Coronary artery (tissue), 2 donors: ENCODE results near the gene PSPH.
"Not testable (repeated sequence)": the region's sequence is repeated elsewhere in the genome, so short reads cannot be mapped to it uniquely, and the experiment has no call there.

Experiments used
- DNase-seq: peaks from one replicate; pipeline ENCODE4 v3.0.0-alpha.2; 2017; ENCODE audit warnings: low spot score
- H3K27ac ChIP-seq, 2 donors: fragments of 200-600 bp; sonication (generic); one replicate each; pipeline ENCODE4 v1.5.1; 2016 to 2019
- H3K4me3 ChIP-seq: fragments of 200-600 bp; sonication (generic); 2 replicates; pipeline ENCODE4 v1.5.1; 2016; ENCODE audit warnings: mild to moderate bottlenecking, moderate library complexity
- TF ChIP-seq, protein P1 (sequence below): fragments of 200-600 bp; sonication (generic); IDR thresholded peaks from one replicate; pipeline ENCODE4 v1.5.1; 2019; ENCODE audit warnings: antibody characterized with exemption

Gene PSPH

DNA sequence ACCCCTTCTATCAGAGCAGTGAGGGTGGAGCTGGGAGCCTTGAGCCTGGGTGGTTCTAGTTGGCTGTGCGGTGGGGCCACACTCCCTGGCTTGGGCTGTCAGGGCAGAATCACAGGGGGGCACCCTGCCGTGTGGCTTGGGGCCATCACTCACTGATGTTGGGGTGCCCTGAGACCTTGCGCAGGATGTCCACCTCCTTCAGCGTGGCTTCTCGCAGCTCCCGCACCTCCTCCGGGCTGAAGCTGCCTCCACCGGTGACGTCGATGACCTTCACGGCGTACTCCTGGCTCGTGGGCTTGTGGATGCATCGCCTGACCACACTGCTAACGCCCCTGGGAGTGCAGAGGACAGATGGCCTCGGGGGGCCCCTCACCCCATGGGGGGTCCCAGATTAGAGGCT, 36.2 kb upstream of the PSPH start:
- Histone ChIP-seq H3K27ac (no peak overlapping the region), H3K4me3 (no peak overlapping the region)
- TF ChIP-seq, protein P1, sequence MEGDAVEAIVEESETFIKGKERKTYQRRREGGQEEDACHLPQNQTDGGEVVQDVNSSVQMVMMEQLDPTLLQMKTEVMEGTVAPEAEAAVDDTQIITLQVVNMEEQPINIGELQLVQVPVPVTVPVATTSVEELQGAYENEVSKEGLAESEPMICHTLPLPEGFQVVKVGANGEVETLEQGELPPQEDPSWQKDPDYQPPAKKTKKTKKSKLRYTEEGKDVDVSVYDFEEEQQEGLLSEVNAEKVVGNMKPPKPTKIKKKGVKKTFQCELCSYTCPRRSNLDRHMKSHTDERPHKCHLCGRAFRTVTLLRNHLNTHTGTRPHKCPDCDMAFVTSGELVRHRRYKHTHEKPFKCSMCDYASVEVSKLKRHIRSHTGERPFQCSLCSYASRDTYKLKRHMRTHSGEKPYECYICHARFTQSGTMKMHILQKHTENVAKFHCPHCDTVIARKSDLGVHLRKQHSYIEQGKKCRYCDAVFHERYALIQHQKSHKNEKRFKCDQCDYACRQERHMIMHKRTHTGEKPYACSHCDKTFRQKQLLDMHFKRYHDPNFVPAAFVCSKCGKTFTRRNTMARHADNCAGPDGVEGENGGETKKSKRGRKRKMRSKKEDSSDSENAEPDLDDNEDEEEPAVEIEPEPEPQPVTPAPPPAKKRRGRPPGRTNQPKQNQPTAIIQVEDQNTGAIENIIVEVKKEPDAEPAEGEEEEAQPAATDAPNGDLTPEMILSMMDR = no peak
- DNase-seq = no peak

DNA sequence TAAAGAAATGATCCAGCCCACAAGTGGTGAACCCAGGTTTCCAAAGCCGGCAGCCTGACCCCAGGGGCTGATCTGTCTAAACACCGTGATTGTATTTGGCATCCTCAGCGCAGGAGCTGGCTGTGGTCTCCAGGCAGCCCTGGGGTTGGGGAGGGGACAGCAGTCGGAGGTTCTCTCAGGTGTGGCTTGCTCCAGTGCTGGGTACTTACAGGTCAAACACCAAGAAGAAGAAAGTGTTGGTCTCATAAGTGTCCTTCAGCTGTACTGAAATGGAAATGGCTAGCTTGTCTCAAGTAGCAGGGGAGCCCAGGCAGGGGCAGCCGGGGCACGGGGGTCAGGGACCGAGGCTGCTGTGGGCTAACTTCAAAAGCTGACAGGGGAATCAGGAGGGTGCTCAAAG, 35.5 kb upstream of the PSPH start:
- H3K4me3 ChIP-seq = no peak overlapping the region
- DNase-seq = no peak
- H3K27ac ChIP-seq = no peak overlapping the region
- TF ChIP-seq, protein P1 = no peak

DNA sequence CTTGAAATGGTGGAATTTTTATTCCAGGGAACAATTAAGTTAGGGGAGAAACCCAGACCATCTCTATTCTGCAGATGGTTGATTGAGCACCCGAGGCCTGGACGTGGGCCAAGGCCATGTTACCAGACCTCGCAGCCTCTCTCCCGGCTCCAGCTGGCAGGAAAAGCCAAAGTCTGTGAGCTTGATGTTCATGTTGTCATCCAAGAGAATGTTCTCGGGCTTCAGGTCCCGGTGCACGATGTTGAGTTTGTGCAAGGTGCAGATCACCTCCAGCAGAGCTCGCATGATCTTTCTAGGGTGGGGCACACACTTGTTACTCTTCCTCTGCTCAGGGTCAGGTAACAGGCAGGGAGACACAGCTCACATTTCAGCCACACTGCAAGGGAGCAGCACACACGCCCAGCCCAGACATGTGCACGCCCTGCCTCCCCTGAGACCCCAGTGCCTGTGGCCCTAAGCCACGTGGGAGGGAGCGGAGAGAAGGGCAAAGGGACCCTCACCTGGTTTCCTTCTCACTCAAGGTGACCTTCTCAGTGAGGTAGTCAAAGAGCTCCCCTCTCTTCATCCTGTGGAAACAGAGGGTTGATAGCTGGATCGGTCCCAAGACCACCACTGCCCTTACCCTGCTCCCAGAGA, 32.0 kb upstream of the PSPH start:
- no peak for DNase-seq
- Histone ChIP-seq H3K4me3 (no peak overlapping the region), H3K27ac (peak overlapping the region; percentile 0 to 39)
- TF ChIP-seq, protein P1 = no peak

DNA sequence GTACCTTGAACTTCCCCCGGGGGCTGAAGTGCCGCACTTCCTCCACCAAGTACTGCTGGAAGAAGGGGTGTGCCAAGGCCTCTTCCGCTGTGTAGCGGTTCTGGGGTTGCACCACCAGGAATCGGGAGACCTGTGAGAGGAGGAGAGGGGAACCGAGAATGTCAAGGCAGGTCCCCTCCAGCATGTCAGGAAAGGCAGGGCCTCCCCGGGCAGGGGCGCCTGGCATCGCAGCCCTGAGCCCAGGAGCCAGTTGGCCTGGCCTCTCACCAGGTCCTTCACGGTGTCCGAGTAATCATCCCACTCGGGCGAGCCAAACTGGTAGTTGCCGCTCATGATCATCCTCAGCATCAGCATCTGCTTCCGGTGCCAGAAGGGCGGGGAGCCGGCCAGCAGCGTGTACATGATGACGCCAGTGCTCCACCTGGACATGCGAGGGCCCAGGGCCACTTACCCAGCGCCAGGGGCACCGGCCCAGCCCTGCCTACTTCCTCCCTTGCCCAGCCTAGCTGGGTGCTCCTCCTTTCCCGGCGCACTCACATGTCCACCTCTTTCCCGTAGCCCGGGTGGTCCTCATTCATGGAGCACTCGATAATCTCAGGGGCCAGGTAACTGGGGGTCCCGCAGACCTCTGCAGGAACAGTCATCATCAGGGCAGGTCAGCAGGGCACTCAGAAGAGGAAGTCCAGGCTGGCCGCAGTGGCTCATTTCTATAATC, 30.5 kb upstream of the PSPH start:
- no peak for DNase-seq
- Histone ChIP-seq H3K27ac (no peak overlapping the region), H3K4me3 (no peak overlapping the region)
- TF ChIP-seq, protein P1 = no peak

DNA sequence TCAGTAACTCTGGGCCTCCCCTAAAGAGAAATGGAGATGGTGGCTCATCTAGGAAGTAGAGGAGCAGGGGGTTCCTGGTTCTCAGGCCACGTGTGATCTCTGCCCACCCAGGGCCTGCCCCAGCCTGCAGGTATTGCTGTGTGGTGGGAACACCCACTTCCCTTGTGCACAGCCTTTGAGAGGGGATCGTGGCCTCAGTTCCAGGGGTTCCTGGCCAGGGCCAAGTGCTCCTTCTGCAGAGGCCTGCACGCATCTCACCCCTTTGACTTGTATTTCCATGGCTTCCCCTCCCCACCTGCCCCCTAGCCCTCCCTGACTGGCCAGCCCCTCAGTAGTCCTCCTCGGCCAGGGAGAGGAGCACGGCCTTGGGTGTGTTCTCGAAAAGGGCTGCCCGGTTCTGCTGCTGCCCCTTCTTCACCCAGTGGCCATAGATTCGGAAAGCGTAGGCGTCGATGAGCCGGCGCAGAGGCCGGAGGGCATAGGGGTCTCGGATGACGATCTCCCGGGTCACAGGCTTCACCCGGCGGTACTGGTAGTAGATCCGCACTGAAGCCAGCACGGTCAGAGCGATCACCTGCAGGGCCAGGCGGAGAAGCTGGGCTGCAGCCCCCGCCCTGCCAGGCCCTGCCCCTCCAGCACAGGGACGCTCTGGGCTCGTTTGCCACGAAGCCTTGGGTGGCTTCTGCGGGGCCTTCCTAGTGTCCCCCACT, 29.6 kb upstream of the PSPH start:
- not testable (repeated sequence) for H3K4me3 ChIP-seq, DNase-seq
- H3K27ac ChIP-seq = peak overlapping the region; percentile 61 to 87

DNA sequence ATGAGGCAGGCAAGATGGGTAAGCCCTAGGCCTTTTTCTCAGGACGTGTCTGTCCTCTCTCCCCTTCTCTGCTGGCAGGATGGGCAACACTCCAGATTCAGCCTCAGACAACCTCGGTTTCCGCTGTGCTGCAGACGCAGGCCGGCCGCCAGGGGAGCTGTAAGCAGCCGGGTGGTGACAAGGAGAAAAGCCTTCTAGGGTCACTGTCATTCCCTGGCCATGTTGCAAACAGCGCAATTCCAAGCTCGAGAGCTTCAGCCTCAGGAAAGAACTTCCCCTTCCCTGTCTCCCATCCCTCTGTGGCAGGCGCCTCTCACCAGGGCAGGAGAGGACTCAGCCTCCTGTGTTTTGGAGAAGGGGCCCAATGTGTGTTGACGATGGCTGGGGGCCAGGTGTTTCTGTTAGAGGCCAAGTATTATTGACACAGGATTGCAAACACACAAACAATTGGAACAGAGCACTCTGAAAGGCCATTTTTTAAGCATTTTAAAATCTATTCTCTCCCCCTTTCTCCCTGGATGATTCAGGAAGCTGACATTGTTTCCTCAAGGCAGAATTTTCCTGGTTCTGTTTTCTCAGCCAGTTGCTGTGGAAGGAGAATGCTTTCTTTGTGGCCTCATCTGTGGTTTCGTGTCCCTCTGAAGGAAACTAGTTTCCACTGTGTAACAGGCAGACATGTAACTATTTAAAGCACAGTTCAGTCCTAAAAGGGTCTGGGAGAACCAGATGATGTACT, 28.4 kb upstream of the PSPH start:
- Histone ChIP-seq H3K4me3 (peak overlapping the region; percentile 31), H3K27ac (peak overlapping the region; percentile 61 to 87)
- TF ChIP-seq, protein P1 = peak; percentile 80
- no peak for DNase-seq

DNA sequence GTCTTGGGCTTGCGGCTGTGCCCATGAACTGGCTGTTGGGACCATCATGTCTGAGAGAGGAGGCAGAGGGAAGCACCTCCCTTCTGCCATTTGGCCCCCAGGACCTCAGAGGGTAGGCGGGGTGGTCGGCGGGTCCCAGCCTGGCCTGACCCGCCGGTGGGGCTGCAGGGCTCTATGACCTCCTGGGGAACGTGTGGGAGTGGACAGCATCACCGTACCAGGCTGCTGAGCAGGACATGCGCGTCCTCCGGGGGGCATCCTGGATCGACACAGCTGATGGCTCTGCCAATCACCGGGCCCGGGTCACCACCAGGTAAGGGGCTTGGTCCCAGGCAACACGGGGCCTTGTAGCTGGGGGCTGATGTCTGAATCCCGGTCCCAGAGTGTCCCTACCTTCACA, 27.0 kb upstream of the PSPH start:
- no peak overlapping the region for H3K4me3 ChIP-seq
- no peak for DNase-seq
- TF ChIP-seq, protein P1 = no peak
- H3K27ac ChIP-seq = peak overlapping the region; percentile 61 to 87
